Astrocyte (in vitro differentiated cells and primary cell): ENCODE data around the gene FANCL. TPM values are rescaled to one million over a fixed set of nuclear protein-coding genes. Genes with fewer than 3 reads are reported as not detected.
"Not testable (repeated sequence)": the region's sequence is repeated elsewhere in the genome, so short reads cannot be mapped to it uniquely, and the experiment has no call there.

Experiments used
- DNase-seq: peaks from one replicate; pipeline ENCODE4 v3.0.0-alpha.2; 2010; ENCODE audit warnings: low read depth
- FAIRE-seq: peaks from 2 replicates; lab custom pipeline; 2011; peaks lifted over from hg19 to GRCh38; lab: Jason Lieb, UNC
- H2AFZ ChIP-seq: 2 replicates; pipeline ENCODE4 v1.6.0; 2012; ENCODE audit warnings: low read depth, low read length, inconsistent platforms
- H3K27ac ChIP-seq: 2 replicates; pipeline ENCODE4 v1.5.1; 2011; ENCODE audit warnings: low read depth, low read length, inconsistent platforms
- H3K27me3 ChIP-seq: 2 replicates; pipeline ENCODE4 v1.6.0; 2011; ENCODE audit warnings: low read length, inconsistent platforms; ENCODE audit not compliant: insufficient read depth
- H3K36me3 ChIP-seq: 2 replicates; pipeline ENCODE4 v1.5.1; 2011; ENCODE audit warnings: low read length, inconsistent platforms; ENCODE audit not compliant: insufficient read depth
- H3K4me1 ChIP-seq: 2 replicates; pipeline ENCODE4 v1.5.1; 2011; ENCODE audit warnings: low read length, inconsistent platforms; ENCODE audit not compliant: insufficient read depth
- H3K4me2 ChIP-seq: 2 replicates; pipeline ENCODE4 v1.6.0; 2012; ENCODE audit warnings: low read length, inconsistent platforms
- H3K4me3 ChIP-seq: 2 replicates; pipeline ENCODE4 v1.5.1; 2011; ENCODE audit warnings: low read depth, mild to moderate bottlenecking, low read length, inconsistent platforms; ENCODE audit not compliant: insufficient read depth
- H3K79me2 ChIP-seq: 2 replicates; pipeline ENCODE4 v1.6.0; 2012; ENCODE audit warnings: mild to moderate bottlenecking, low read length, inconsistent platforms; ENCODE audit not compliant: insufficient read depth
- H3K9ac ChIP-seq: 2 replicates; pipeline ENCODE4 v1.6.0; 2012; ENCODE audit warnings: mild to moderate bottlenecking, low read length, inconsistent platforms
- H3K9me3 ChIP-seq: 2 replicates; pipeline ENCODE4 v1.5.1; 2012; ENCODE audit warnings: low read depth, mild to moderate bottlenecking, low read length, inconsistent platforms; ENCODE audit not compliant: insufficient read depth
- H4K20me1 ChIP-seq: 2 replicates; pipeline ENCODE4 v1.6.0; 2012; ENCODE audit warnings: low read length, inconsistent platforms; ENCODE audit not compliant: insufficient read depth
- H3K27ac Mint-ChIP-seq: one replicate; pipeline ENCODE4 v1.8.0; 2021; ENCODE audit warnings: mild to moderate bottlenecking, mixed read lengths; ENCODE audit not compliant: unreplicated experiment
- H3K27me3 Mint-ChIP-seq: one replicate; pipeline ENCODE4 v1.8.0; 2021; ENCODE audit warnings: low read depth, mixed read lengths; ENCODE audit not compliant: unreplicated experiment
- H3K36me3 Mint-ChIP-seq: one replicate; pipeline ENCODE4 v1.8.0; 2021; ENCODE audit warnings: low read depth, mixed read lengths; ENCODE audit not compliant: unreplicated experiment
- H3K4me1 Mint-ChIP-seq: one replicate; pipeline ENCODE4 v1.8.0; 2021; ENCODE audit warnings: low read depth, mixed read lengths; ENCODE audit not compliant: unreplicated experiment
- H3K4me3 Mint-ChIP-seq: one replicate; pipeline ENCODE4 v1.8.0; 2021; ENCODE audit warnings: mild to moderate bottlenecking, moderate library complexity, mixed read lengths; ENCODE audit not compliant: unreplicated experiment
- H3K9me3 Mint-ChIP-seq: one replicate; pipeline ENCODE4 v1.8.0; 2021; ENCODE audit warnings: mild to moderate bottlenecking, mixed read lengths; ENCODE audit not compliant: unreplicated experiment
- EZH2 ChIP-seq: IDR thresholded peaks from 2 replicates; pipeline ENCODE4 v1.6.1; 2012; ENCODE audit warnings: mild to moderate bottlenecking, low read length, inconsistent platforms; ENCODE audit not compliant: insufficient read depth
- total RNA-seq: library from RNA; stranded (reverse); gene quantifications from 2 replicates; pipeline ENCODE4 v1.2.1, GENCODE V29; 2021
- TF ChIP-seq, protein P1 (sequence below): IDR thresholded peaks from 2 replicates; pipeline ENCODE4 v1.5.1; 2011; ENCODE audit warnings: low read depth, mild to moderate bottlenecking, inconsistent platforms, low read length, moderate library complexity; ENCODE audit not compliant: insufficient read depth

Gene FANCL
- total RNA-seq, 1 donor from 2014 or later: 10.7 TPM

DNA sequence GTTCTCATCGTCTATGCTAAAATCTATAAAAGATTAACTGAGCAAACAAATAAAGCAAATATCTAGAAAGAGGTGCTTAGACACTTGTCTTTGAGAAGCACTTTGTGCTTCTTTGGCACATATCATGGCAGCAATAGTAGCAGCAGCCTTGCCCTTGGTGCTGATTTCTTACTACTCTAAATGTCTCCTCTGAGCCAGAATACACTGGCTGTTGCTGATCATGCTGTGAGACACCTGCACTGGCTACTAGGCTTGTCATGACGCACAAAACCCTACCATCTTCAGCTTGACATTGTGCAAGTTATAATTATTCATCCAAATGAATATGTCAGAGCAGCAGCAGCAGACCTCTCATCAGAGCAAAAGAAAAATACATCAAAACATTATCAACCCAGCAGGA, 46.7 kb downstream of the FANCL start:
- Histone ChIP-seq H3K4me3 (no peak overlapping the region), H3K27ac (no peak overlapping the region), H3K36me3 (no peaks in the 10 kb centered on the region), H3K79me2 (no peaks in the 10 kb centered on the region), H2AFZ (no peak overlapping the region), H4K20me1 (no peaks in the 10 kb centered on the region), H3K4me1 (no peaks in the 10 kb centered on the region), H3K9ac (no peak overlapping the region), H3K4me2 (no peak overlapping the region), H3K27me3 (no peaks in the 10 kb centered on the region), H3K9me3 (no peaks in the 10 kb centered on the region)
- no peaks in the 10 kb centered on the region for H3K27me3 Mint-ChIP-seq
- no peaks in the 10 kb centered on the region for H3K36me3 Mint-ChIP-seq
- DNase-seq (no peak), FAIRE-seq (no peak)
- TF ChIP-seq EZH2: no peak
- TF ChIP-seq, protein P1, sequence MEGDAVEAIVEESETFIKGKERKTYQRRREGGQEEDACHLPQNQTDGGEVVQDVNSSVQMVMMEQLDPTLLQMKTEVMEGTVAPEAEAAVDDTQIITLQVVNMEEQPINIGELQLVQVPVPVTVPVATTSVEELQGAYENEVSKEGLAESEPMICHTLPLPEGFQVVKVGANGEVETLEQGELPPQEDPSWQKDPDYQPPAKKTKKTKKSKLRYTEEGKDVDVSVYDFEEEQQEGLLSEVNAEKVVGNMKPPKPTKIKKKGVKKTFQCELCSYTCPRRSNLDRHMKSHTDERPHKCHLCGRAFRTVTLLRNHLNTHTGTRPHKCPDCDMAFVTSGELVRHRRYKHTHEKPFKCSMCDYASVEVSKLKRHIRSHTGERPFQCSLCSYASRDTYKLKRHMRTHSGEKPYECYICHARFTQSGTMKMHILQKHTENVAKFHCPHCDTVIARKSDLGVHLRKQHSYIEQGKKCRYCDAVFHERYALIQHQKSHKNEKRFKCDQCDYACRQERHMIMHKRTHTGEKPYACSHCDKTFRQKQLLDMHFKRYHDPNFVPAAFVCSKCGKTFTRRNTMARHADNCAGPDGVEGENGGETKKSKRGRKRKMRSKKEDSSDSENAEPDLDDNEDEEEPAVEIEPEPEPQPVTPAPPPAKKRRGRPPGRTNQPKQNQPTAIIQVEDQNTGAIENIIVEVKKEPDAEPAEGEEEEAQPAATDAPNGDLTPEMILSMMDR: no peak
- no peaks in the 10 kb centered on the region for H3K9me3 Mint-ChIP-seq
- H3K4me1 Mint-ChIP-seq: no peaks in the 10 kb centered on the region
- no peak overlapping the region for H3K4me3 Mint-ChIP-seq
- H3K27ac Mint-ChIP-seq: no peak overlapping the region

DNA sequence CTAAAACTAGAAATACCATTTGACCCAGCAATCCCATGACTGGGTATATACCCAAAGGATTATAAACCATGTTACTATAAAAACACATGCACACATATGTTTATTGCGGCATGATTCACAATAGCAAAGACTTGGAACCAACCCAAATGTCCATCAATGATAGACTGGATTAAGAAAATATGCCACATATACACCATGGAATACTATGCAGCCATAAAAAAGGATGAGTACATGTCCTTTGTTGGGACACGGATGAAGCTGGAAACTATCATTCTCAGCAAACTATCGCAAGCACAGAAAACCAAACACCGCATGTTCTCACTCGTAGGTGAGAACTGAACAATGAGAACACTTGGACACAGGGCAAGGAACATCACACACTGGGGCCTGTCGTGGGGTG, 54.1 kb downstream of the FANCL start:
- H3K27ac ChIP-seq, H3K27me3 Mint-ChIP-seq, H3K9ac ChIP-seq, H3K4me3 ChIP-seq, H3K4me2 ChIP-seq, H3K79me2 ChIP-seq, H3K4me3 Mint-ChIP-seq, H3K9me3 ChIP-seq, H3K27me3 ChIP-seq, H3K36me3 Mint-ChIP-seq, H3K4me1 ChIP-seq, DNase-seq, H4K20me1 ChIP-seq, H2AFZ ChIP-seq, H3K36me3 ChIP-seq, FAIRE-seq, H3K4me1 Mint-ChIP-seq, H3K9me3 Mint-ChIP-seq, H3K27ac Mint-ChIP-seq: not testable (repeated sequence)

DNA sequence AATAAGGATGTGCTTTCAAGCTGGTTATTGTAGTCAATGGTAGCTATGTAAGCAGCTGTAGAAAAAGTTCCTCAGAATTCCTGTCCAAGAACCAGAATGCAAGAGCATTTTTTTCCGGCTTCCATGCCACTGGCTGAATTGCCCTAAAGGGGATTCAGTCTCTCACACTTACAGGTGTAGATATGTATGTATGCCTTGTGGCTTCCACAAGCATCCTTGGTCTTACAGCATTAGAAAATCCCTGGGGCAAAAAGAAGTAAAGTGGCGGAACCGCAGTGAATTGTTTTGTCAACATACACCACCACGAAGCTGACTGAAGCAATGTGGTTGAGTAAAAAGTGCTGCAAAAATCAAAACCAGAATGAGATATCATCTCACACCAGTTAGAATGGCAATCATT, 54.6 kb downstream of the FANCL start:
- no peaks in the 10 kb centered on the region for H3K9me3 ChIP-seq
- no peak for TF ChIP-seq EZH2
- TF ChIP-seq, protein P1: no peak
- H2AFZ ChIP-seq: no peak overlapping the region
- no peaks in the 10 kb centered on the region for H3K79me2 ChIP-seq
- Mint-ChIP-seq H3K4me1 (no peaks in the 10 kb centered on the region), H3K27me3 (no peaks in the 10 kb centered on the region), H3K27ac (no peak overlapping the region), H3K36me3 (peaks cover 4% of the 10 kb centered on the region), H3K4me3 (no peak overlapping the region), H3K9me3 (no peaks in the 10 kb centered on the region)
- H3K36me3 ChIP-seq: no peaks in the 10 kb centered on the region
- H3K4me3 ChIP-seq: no peak overlapping the region
- H3K27me3 ChIP-seq: no peaks in the 10 kb centered on the region
- DNase-seq (no peak), FAIRE-seq (no peak)
- H3K4me2 ChIP-seq: no peak overlapping the region
- H3K9ac ChIP-seq: no peak overlapping the region
- no peaks in the 10 kb centered on the region for H4K20me1 ChIP-seq
- no peak overlapping the region for H3K27ac ChIP-seq
- no peaks in the 10 kb centered on the region for H3K4me1 ChIP-seq
